Osteocyte (in vitro differentiated cells): ENCODE data around the gene BRCA1. TPM values are rescaled to one million over a fixed set of nuclear protein-coding genes. Genes with fewer than 3 reads are reported as not detected.
A peak's percentile ranks its signal among the peaks of the same experiment; 100 is the strongest.

Experiments
- DNase-seq: peaks from one replicate; pipeline ENCODE4 v3.0.0; 2021; ENCODE audit warnings: mixed read lengths; ENCODE audit not compliant: unreplicated experiment; ENCODE audit errors: extremely low spot score
- H3K27ac Mint-ChIP-seq: one replicate; pipeline ENCODE4 v1.8.0; 2021; ENCODE audit warnings: mild to moderate bottlenecking, mixed read lengths; ENCODE audit not compliant: unreplicated experiment
- H3K27me3 Mint-ChIP-seq: one replicate; pipeline ENCODE4 v1.8.0; 2021; ENCODE audit warnings: mixed read lengths; ENCODE audit not compliant: unreplicated experiment
- H3K36me3 Mint-ChIP-seq: one replicate; pipeline ENCODE4 v1.8.0; 2021; ENCODE audit warnings: mixed read lengths; ENCODE audit not compliant: unreplicated experiment
- H3K4me1 Mint-ChIP-seq: one replicate; pipeline ENCODE4 v1.8.0; 2021; ENCODE audit warnings: mixed read lengths; ENCODE audit not compliant: unreplicated experiment
- H3K4me3 Mint-ChIP-seq: one replicate; pipeline ENCODE4 v1.8.0; 2021; ENCODE audit warnings: mild to moderate bottlenecking, moderate library complexity, mixed read lengths; ENCODE audit not compliant: unreplicated experiment
- H3K9me3 Mint-ChIP-seq: one replicate; pipeline ENCODE4 v1.8.0; 2021; ENCODE audit warnings: mixed read lengths; ENCODE audit not compliant: unreplicated experiment
- total RNA-seq: library from RNA; stranded (reverse); gene quantifications from 2 replicates; pipeline ENCODE4 v1.2.1, GENCODE V29; 2021
- TF ChIP-seq, protein P1 (sequence below): fragments of 200-600 bp; sonication (generic); IDR thresholded peaks from 2 replicates; pipeline ENCODE4 v1.5.0; 2021; ENCODE audit warnings: antibody characterized with exemption, mild to moderate bottlenecking, moderate library complexity

Gene BRCA1
- total RNA-seq, 1 donor from 2014 or later: 7.3 TPM

DNA sequence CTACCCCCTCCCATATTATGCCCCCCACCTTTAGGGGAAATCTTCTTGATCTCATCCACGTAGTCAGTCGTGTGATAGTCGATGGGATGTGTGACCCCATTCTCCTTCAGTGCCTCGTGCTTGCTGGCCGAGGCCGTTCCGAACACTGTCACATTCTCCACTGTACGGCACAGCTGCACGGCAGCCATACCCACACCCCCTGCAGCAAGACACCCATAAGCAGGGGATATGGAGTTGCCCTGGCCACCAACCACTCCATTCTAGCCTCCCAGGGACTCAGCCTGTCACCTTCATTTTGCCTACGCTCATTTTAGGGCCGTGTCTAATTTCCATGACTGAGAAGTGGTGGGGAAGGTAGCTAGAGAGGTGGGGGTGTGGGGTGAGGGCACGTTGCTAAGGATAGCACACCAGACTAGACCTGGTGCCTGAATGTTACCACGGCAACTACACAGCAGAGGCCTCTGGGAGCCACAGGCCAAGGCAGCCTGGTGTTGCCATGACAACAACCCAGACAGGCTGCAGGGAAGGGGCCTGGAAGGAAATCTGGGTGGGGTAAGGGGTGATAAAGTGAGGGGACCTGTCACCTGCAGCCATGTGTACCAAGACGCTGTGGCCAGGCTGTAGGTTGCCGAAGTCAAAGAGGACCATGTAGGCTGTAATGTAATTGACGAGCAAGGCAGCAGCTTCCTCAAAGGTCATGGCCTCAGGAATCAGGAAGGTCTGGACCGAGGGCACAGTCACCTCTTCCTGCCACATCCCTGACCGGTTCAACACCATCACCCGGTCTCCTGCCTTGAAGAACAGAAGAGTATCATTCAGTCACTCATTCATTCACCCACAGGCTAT lies 106.9 kb downstream of the BRCA1 start:
- DNase-seq: no peak
- Mint-ChIP-seq H3K9me3 (no peaks in the 10 kb centered on the region), H3K27ac (peak overlapping the region; percentile 56), H3K4me3 (no peak overlapping the region), H3K27me3 (no peaks in the 10 kb centered on the region), H3K36me3 (peaks cover 24% of the 10 kb centered on the region), H3K4me1 (peaks cover 30% of the 10 kb centered on the region)
- TF ChIP-seq, protein P1, sequence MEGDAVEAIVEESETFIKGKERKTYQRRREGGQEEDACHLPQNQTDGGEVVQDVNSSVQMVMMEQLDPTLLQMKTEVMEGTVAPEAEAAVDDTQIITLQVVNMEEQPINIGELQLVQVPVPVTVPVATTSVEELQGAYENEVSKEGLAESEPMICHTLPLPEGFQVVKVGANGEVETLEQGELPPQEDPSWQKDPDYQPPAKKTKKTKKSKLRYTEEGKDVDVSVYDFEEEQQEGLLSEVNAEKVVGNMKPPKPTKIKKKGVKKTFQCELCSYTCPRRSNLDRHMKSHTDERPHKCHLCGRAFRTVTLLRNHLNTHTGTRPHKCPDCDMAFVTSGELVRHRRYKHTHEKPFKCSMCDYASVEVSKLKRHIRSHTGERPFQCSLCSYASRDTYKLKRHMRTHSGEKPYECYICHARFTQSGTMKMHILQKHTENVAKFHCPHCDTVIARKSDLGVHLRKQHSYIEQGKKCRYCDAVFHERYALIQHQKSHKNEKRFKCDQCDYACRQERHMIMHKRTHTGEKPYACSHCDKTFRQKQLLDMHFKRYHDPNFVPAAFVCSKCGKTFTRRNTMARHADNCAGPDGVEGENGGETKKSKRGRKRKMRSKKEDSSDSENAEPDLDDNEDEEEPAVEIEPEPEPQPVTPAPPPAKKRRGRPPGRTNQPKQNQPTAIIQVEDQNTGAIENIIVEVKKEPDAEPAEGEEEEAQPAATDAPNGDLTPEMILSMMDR: no peak

DNA sequence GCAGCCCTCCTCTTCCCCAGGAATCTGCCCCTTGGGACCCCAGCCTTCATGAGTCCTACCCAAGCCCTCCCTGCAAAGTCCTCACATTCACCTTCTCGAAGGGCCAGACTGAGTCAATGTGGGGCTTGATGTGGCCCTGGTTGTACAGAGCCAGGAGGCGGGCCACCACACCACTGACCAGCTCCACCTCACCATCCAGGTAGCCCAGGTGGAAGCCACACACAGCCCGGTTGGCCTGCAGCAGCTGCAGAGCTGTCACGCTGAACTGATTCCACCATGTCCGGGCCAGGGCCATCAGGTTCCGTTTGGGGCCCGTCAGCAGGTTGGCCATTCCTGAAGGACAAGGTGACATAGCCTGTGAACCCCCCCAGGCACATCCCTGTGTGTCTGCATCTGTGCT lies 108.9 kb downstream of the BRCA1 start:
- DNase-seq: no peak
- no peaks in the 10 kb centered on the region for H3K27me3 Mint-ChIP-seq
- TF ChIP-seq, protein P1: no peak
- H3K4me1 Mint-ChIP-seq: peaks cover 30% of the 10 kb centered on the region
- H3K36me3 Mint-ChIP-seq: peaks cover 34% of the 10 kb centered on the region
- no peaks in the 10 kb centered on the region for H3K9me3 Mint-ChIP-seq
- H3K4me3 Mint-ChIP-seq: no peak overlapping the region
- no peak overlapping the region for H3K27ac Mint-ChIP-seq

DNA sequence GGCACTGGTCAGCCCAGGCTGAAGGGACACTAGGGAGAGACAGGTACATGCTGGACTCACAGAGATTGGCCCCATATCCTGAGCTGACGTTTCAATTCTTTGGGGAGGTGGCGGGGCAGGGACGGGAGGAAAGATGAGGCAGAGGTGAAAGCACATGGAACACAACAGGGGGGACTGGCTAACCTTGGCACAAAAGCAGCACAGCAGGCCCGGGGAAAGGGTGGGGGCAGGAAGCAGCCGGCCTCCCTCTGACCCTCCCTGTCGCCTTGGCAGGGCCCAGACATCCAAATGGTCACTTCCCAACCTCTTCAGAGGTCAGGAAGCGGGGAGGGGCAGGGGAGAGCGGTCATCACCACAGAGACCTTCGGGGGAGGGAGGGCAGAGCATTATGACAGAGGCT lies 109.6 kb downstream of the BRCA1 start:
- no peak overlapping the region for H3K4me3 Mint-ChIP-seq
- TF ChIP-seq, protein P1: no peak
- no peaks in the 10 kb centered on the region for H3K27me3 Mint-ChIP-seq
- peaks cover 34% of the 10 kb centered on the region for H3K36me3 Mint-ChIP-seq
- no peak for DNase-seq
- peak overlapping the region; percentile 73 for H3K27ac Mint-ChIP-seq
- peaks cover 26% of the 10 kb centered on the region for H3K4me1 Mint-ChIP-seq
- no peaks in the 10 kb centered on the region for H3K9me3 Mint-ChIP-seq

DNA sequence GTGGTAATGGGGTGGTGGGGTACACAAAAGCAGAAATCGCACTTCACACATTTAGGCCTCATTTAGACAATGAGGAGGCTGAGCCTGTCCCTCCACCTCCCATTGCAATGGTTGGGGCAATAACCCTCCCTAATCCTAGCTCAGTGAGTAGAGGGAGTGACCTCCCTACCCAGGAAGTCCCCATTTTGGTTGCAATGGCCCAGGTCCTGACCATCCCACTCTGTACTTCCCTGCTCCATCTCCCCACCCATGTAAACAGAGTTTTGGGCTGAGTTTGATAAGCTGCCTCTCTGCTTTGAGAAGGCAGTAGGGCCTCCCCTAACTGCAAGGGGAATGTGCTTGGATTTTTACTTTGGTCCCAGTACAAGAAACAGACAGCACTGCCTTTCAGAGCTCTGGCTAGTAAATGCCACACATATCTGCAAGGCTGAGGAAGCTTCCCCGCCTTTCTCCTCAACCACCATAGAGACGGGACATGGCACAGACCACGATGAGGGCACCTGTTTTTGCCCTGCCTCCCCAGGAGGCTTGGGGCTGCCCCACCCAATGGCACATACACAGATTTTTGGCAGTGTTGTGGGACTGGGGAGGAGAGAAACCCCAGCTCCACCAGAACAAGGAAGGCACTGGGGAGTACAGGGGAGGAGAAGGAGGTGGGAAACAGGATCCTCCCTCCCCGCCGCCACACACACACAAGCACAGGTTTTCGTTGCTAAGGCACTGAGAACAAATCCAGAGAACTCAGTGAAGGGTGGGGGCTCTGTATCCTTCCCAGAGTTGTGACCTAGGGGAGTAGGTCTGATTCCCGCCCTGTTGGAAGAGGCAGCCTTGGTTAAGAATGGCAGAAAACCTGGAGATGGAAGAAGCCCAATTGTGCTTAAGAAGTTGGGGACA lies 110.3 kb downstream of the BRCA1 start:
- TF ChIP-seq, protein P1: no peak
- H3K36me3 Mint-ChIP-seq: peaks cover 34% of the 10 kb centered on the region
- peak overlapping the region; percentile 73 for H3K27ac Mint-ChIP-seq
- H3K9me3 Mint-ChIP-seq: no peaks in the 10 kb centered on the region
- peaks cover 26% of the 10 kb centered on the region for H3K4me1 Mint-ChIP-seq
- H3K4me3 Mint-ChIP-seq: no peak overlapping the region
- H3K27me3 Mint-ChIP-seq: no peaks in the 10 kb centered on the region
- DNase-seq: no peak
